Measurements from ENCODE around the gene AMACR.
"Not testable (repeated sequence)": the region's sequence is repeated elsewhere in the genome, so short reads cannot be mapped to it uniquely, and the experiment has no call there.

Gene AMACR

GRCh38 chr5:33968211-33969005 is 39.4 kb downstream of the AMACR start:
- no peak for DNase-seq (ENCODE audit: low read depth in 2 of 2)

- DNase-seq (ENCODE audit: low read depth in 2 of 2), result no peak
These were observed 41.0 kb downstream of the AMACR start for GRCh38 chr5:33966805-33967204.

- no peak for DNase-seq (ENCODE audit: low read depth in 2 of 2)
These were observed 43.6 kb downstream of the AMACR start for GRCh38 chr5:33964132-33964700.

GRCh38 chr5:33958176-33958575 is 49.7 kb downstream of the AMACR start:
- DNase-seq (ENCODE audit: low read depth in 2 of 2), result no peak

- DNase-seq (ENCODE audit: low read depth in 2 of 2), result no peak
These were observed 50.2 kb downstream of the AMACR start for GRCh38 chr5:33957577-33958150.

GRCh38 chr5:33952175-33952574 is 55.7 kb downstream of the AMACR start:
- DNase-seq (ENCODE audit: low read depth in 2 of 2), result not testable (repeated sequence)

- no peak for DNase-seq (ENCODE audit: low read depth in 2 of 2)
These were observed 63.2 kb downstream of the AMACR start for GRCh38 chr5:33944543-33945132.

GRCh38 chr5:33941090-33941489 is 66.8 kb downstream of the AMACR start:
- no peak for DNase-seq (ENCODE audit: low read depth in 2 of 2)

- no peak for DNase-seq (ENCODE audit: low read depth in 2 of 2)
These were observed 68.1 kb downstream of the AMACR start for GRCh38 chr5:33939556-33940262.

- no peak for DNase-seq (ENCODE audit: low read depth in 2 of 2)
These were observed 69.0 kb downstream of the AMACR start for GRCh38 chr5:33938881-33939280.

GRCh38 chr5:33938507-33938796 is 69.4 kb downstream of the AMACR start:
- no peak for DNase-seq (ENCODE audit: low read depth in 2 of 2)

GRCh38 chr5:33937707-33938506 is 69.9 kb downstream of the AMACR start:
- DNase-seq (ENCODE audit: low read depth in 2 of 2), result no peak

GRCh38 chr5:33937017-33937706 is 70.7 kb downstream of the AMACR start:
- no peak for DNase-seq (ENCODE audit: low read depth in 2 of 2)

- no peak for DNase-seq (ENCODE audit: low read depth in 2 of 2)
These were observed 71.4 kb downstream of the AMACR start, which contains the start of gene RXFP3 for GRCh38 chr5:33936381-33937016. TSS of gene RXFP3 (plus strand) at chr5:33936386. CDS start at chr5:33936741, 355 bp downstream.

Measured in stimulated activated CD8-positive, alpha-beta memory T cell treated with anti-CD3 and anti-CD28 coated beads, Interleukin-2, amount 100 ng/mL, for 1 hour (primary cell).